Measurements from ENCODE around the gene NKAIN2.
"Not testable (repeated sequence)": the region's sequence is repeated elsewhere in the genome, so short reads cannot be mapped to it uniquely, and the experiment has no call there.

- not testable (repeated sequence) for TF ChIP-seq CTCF (conservative IDR thresholded peaks at IDR 0.05 in 1 of 2, IDR thresholded peaks at IDR 0.05 in 1 of 2; ENCODE audit: extremely low read depth in 1 of 2, insufficient read depth in 1 of 2, low read depth in 1 of 2, low read length in 2 of 2); EZH2 (IDR thresholded peaks at IDR 0.05; ENCODE audit: borderline replicate concordance, low read length)
Measured at GRCh38 chr6:124167249-124167648, 363.6 kb downstream of the NKAIN2 start.

Measured in mammary epithelial cell (primary cell).